GM13976 (cell line): Measurements from ENCODE around the gene PCED1B.
"Not testable (repeated sequence)": the region's sequence is repeated elsewhere in the genome, so short reads cannot be mapped to it uniquely, and the experiment has no call there.

Experiments
- DNase-seq: peaks from one replicate; pipeline ENCODE4 v3.0.0; 2012; ENCODE audit warnings: low spot score
- in situ Hi-C: fragments of 300-500 bp; cut with MboI; formaldehyde crosslinking; loops from one replicate; pipeline ENCODE4 v1.12.0; 2022; ENCODE audit warnings: low sequenced_read_pairs, mixed read lengths, inconsistent platforms; ENCODE audit not compliant: unreplicated experiment
- TF ChIP-seq, protein P1 (sequence below): IDR thresholded peaks from 2 replicates; pipeline ENCODE4 v1.5.1; 2012; ENCODE audit warnings: borderline replicate concordance, mild to moderate bottlenecking; ENCODE audit not compliant: insufficient read depth; ENCODE audit errors: extremely low read depth, missing control alignments, control extremely low read depth

The PCED1B gene

DNA sequence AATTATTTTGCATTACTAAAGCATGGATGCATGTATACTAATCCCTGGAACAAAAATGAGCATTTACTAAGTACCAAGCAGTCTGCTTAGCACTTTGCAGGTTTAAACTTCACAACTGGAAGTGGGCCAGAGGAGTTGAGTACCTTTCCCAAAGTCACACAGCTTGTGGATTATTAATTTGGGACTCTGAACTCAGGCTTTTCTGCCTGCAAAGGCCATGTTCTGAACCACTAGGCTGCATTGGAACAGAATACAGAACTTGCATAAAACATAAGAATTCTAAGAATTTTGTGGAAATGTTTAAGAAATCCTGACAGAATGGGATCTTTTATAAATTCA, 133.2 kb downstream of the PCED1B start:
- no peak for DNase-seq
- TF ChIP-seq, protein P1, sequence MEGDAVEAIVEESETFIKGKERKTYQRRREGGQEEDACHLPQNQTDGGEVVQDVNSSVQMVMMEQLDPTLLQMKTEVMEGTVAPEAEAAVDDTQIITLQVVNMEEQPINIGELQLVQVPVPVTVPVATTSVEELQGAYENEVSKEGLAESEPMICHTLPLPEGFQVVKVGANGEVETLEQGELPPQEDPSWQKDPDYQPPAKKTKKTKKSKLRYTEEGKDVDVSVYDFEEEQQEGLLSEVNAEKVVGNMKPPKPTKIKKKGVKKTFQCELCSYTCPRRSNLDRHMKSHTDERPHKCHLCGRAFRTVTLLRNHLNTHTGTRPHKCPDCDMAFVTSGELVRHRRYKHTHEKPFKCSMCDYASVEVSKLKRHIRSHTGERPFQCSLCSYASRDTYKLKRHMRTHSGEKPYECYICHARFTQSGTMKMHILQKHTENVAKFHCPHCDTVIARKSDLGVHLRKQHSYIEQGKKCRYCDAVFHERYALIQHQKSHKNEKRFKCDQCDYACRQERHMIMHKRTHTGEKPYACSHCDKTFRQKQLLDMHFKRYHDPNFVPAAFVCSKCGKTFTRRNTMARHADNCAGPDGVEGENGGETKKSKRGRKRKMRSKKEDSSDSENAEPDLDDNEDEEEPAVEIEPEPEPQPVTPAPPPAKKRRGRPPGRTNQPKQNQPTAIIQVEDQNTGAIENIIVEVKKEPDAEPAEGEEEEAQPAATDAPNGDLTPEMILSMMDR: no peak
- in situ Hi-C loops: no loop called here

DNA sequence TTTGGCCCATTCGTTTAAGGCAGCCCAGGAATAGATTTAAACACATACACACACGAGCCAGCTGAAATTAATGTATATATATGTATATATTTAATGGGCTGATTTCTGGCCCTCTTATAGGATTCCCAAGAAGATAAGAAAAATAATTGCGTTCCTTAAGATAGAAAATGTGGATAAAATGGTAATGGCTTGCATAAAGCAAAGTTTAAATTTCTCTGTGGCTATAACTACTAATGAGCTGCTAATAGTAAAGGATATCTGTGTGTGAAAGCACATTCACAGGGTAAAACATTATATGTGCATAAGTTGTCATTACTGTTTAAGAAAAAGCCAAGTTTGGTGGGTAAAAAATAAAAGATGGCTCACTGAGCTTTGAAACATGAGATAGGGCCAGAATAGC, 134.0 kb downstream of the PCED1B start:
- DNase-seq: no peak
- in situ Hi-C loops: no loop called here
- TF ChIP-seq, protein P1: no peak

DNA sequence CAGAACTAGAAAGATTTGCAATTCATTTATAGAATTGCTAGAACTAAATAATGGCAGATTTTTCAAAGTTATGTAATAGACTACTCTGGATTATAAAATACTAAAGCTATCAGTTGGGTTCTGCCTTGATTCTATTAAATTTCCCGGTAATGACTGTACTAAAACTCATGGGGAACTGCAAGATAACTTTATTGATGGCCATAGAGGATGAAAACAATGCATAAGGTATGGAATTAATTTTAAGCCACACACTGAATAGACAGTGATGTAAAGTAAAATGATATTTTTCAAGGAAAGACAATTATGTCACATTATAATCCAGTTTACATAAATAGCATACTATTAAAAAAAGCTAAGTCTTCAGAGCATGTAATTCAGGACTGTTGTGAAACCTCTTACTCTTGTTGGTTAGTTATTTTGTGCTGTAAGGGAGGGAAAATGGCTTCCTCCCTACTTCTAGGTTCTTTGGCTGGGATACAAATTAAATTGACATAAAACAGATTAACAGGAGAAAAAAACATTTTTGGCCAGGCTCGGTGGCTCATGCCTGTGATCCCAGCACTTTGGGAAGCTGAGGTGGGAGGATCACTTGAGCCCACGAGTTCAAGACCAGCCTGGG, 134.7 kb downstream of the PCED1B start:
- TF ChIP-seq, protein P1: no peak
- DNase-seq: no peak
- in situ Hi-C loops: no loop called here

DNA sequence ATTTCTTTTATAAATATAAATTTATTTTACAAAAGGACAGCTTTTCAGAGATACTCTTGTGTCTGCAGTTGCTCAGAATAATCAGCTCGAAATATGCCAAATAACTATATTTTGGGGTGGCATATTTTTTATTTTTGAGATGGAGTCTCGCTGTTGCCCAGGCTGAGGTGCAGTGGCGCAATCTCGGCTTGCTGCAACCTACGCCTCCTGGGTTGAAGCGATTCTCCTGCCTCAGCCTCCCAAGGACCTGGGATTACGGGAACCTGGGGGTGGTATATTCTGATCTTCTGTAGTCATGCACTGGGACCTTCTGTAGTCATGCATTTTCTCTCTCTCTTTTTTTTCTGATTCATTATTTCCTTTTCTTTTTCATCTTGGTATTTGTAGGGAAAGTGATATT, 135.3 kb downstream of the PCED1B start:
- TF ChIP-seq, protein P1: no peak
- no peak for DNase-seq
- in situ Hi-C loops: no loop called here

DNA sequence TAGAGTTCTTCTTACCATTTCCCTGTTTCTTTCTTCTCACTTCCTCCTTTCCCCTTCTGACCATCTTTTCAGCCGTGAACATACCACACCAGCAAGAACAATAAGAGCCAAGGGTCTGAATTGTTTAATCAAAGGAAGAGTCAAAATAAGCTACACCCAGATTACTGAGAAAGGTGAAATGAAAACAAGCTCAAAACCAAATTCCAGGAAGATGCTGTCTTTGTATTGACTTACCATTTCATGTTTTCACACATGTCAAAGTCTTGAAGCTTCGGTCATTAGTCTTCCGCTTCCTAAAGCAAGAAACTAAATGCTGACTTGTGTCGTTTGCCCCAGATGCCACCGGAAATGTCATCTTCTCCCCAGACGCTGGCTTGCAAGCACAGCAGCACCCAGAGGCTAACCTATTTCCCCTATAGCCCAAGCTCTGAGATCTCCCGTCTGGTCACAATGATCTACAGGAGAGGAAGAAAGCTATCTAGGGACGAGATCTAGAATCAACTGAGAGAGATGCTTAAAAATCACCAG, 136.8 kb downstream of the PCED1B start:
- TF ChIP-seq, protein P1: no peak
- in situ Hi-C loops: no loop called here
- DNase-seq: no peak

DNA sequence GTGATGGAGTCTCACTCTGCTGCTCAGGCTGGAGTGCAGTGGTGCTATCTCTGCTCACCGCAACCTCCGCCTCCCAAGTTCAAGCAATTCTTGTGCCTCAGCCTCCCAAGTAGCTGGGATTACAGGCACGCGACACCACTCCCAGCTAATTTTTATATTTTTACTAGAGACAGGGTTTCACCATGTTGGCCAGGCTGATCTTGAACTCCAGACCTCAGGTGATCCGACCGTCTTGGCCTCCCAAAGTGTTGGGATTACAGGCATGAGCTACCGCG, 138.1 kb downstream of the PCED1B start:
- in situ Hi-C loops, DNase-seq: not testable (repeated sequence)

DNA sequence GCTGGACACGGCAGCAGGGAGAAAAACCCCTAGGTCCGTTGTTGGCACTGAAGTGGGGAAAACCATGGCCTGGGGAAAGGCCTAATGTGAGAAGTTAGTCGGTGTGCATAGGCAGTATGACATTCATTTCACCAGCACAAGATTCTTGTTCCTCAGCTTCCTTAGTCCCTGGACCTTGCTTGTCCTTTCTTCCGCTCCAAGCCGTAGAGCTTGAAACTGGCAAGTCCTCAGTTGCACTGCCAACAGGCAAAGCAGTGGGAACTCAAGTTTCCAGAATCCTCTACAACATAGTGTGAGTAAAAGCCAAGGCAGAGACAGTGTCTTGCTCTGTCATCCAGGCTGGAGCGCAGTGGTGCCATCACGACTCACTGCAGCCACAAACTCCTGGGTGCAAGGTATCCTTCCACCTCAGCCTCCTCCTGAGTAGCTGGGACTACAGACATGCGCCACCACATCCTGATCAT, 138.8 kb downstream of the PCED1B start:
- DNase-seq: no peak
- in situ Hi-C loops: no loop called here
- TF ChIP-seq, protein P1: no peak
